Heart left ventricle (tissue), 16 donors: ENCODE measurements around the gene MOAP1. TPM values are rescaled to one million over a fixed set of nuclear protein-coding genes. Genes with fewer than 3 reads are reported as not detected.

Experiments used
- ATAC-seq, 4 donors: fragments of 200-7000 bp; cut with Tn5 transposase; one replicate each; pipeline ENCODE4 v1.9.1; 2020 to 2022; ENCODE audit warnings: moderate library complexity in 4 of 4, mild to moderate bottlenecking in 3 of 4, moderate number of reproducible peaks in 1 of 4
- DNase-seq, 5 donors: peaks; one replicate each; pipeline ENCODE4 v3.0.0-alpha.2; 2020
- H3K27ac ChIP-seq, 12 donors: fragments of 200-600 bp; sonication (generic) in 4 of 12; one replicate each; pipeline versions ENCODE4 v1.5.0 to v1.8.0; 2016 to 2022; ENCODE audit warnings: mild to moderate bottlenecking in 2 of 12
- H3K27me3 ChIP-seq, 9 donors: fragments of 200-600 bp; sonication (generic) in 2 of 9; one replicate each; pipeline versions ENCODE4 v1.5.1 to v1.8.0; 2016 to 2022; ENCODE audit warnings: mild to moderate bottlenecking in 3 of 9
- H3K36me3 ChIP-seq, 9 donors: fragments of 200-600 bp; sonication (generic) in 2 of 9; one replicate each; pipeline versions ENCODE4 v1.5.0 to v1.8.0; 2018 to 2022; ENCODE audit warnings: mild to moderate bottlenecking in 2 of 9
- H3K4me1 ChIP-seq, 12 donors: fragments of 200-600 bp; sonication (generic) in 4 of 12; one replicate each; pipeline versions ENCODE4 v1.5.0 to v1.8.0; 2016 to 2022; ENCODE audit warnings: mild to moderate bottlenecking in 3 of 12
- H3K4me3 ChIP-seq, 12 donors: fragments of 200-600 bp; sonication (generic) in 4 of 12; one replicate each; pipeline versions ENCODE4 v1.5.0 to v1.8.0; 2017 to 2022; ENCODE audit warnings: mild to moderate bottlenecking in 9 of 12, moderate library complexity in 4 of 12
- H3K9me3 ChIP-seq, 12 donors: fragments of 200-600 bp; sonication (generic) in 4 of 12; one replicate each; pipeline versions ENCODE4 v1.5.0 to v1.8.0; 2016 to 2022; ENCODE audit warnings: mild to moderate bottlenecking in 1 of 12
- CTCF ChIP-seq, 12 donors: fragments of 200-600 bp; sonication (generic) in 4 of 12; IDR thresholded peaks; one replicate each; pipeline versions ENCODE4 v1.5.0 to v1.8.0; 2018 to 2022; ENCODE audit warnings: antibody characterized with exemption in 12 of 12, mild to moderate bottlenecking in 5 of 12
- POLR2A ChIP-seq, 2 donors: fragments of 450-650 bp; IDR thresholded peaks; one replicate each; pipeline ENCODE4 v1.6.1; 2017; ENCODE audit warnings: antibody characterized with exemption in 2 of 2, mild to moderate bottlenecking in 2 of 2, moderate library complexity in 2 of 2
- WGBS, 4 donors: extraction: QIAGEN DNeasy Blood & Tissue Kit in 2 of 4; methylation state at CpG; one replicate each; pipeline versions ENCODE4 v1.1.5 to v1.1.7; 2013 to 2018; 5-methylcytosine and 5-hydroxymethylcytosine counted together
- intact Hi-C, 10 donors: fragments of 100-400 bp; cut with DNase I; formaldehyde crosslinking; loops; one replicate each; pipeline versions ENCODE4 v1.11.1 to v1.14.2; 2022
- polyA plus RNA-seq, 2 donors: library from polyadenylated mRNA; stranded (reverse); fragments of 200-250 nt; gene quantifications; one replicate each; pipeline ENCODE4 v1.2.3, GENCODE V29; 2013
- total RNA-seq, 9 donors: library from RNA; depleted of rRNA in 2 of 9; stranded (reverse); fragments of >200 nt in 2 of 9; fragmentation: NEBNext Ultra II Directional in 3 of 9; extraction: Animal tissue kit (Norgen Biotek cat#: 25700) in 3 of 9; gene quantifications; one replicate each; pipeline versions ENCODE4 v1.1.0 to v1.2.4, GENCODE V29; 2016 to 2023
- donor health status: ischemic (EF 13 %, LVEDD 7.1; RV severe dilation, severe dysfunction).
- donor health status: healthy with polysubstance abuse.
- donor health status: DM: no; HTN: yes; CAD: no.
- donor health status: DM: no; HTN: no; CAD: no.
- donor health status: ischemic (EF 25% LVEDD 6.9; RV normal size, moderate dysfunction).
- donor health status: ischemic (EF 25% LVEDD 5.7; RV mildly dilated, moderate dysfunction).
- donor health status: healthy.
- donor health status: DM: yes; HTN: yes; CAD: no.
- donor health status: ischemic (EF 35%, LVEDD 5.7; RV mildly dilated, moderate dysfunction).
- donor health status: nonischemic (EF 11% LVEDD 7.7; RV severe dilation, severe dysfunction).
- donor health status: DM: yes; HTN: yes; CAD: no.
- donor health status: PGD.
- donor health status: ischemic (EF 29% LVEDD 5.4; RV normal size, mild dysfunction).
- donor health status: nonischemic (EF 23%, LVEDD 6.1; RV moderate dilation, normal function).

MOAP1 gene
- total and polyA plus RNA-seq, 11 donors: 26.6 to 87.0 (median 54.9) TPM

- no peak for TF ChIP-seq CTCF (IDR thresholded peaks at IDR 0.05)
- no peak for TF ChIP-seq POLR2A (IDR thresholded peaks at IDR 0.05)
- Histone ChIP-seq H3K27ac (no peak overlapping the region), H3K4me3 (no peak overlapping the region), H3K4me1 (peaks cover 0 to 12% (median 2%) of the 10 kb centered on the region in 12 donors), H3K9me3 (no peaks in the 10 kb centered on the region), H3K27me3 (no peaks in the 10 kb centered on the region), H3K36me3 (peaks cover 0 to 15% (median 0%) of the 10 kb centered on the region in 9 donors)
- ATAC-seq (no peak), DNase-seq (no peak)
- 81 to 96% (median 92%) methylated on average over 5 of the region's 5 CpGs for WGBS, 4 donors
- intact Hi-C loops: loop anchor here in 4 of 10 donors (10.0 kb wide), 3 partner anchors 134 to 824 kb away; partner anchors contain the start of genes BTBD7 (in 1 of the 4) and OTUB2 (in 1 of the 4)
Measured at GRCh38 chr14:93200553-93200952, 15.9 kb upstream of the MOAP1 start.

- intact Hi-C loops: no loop called here
- peaks cover 0 to 9% (median 0%) of the 10 kb centered on the region in 12 donors for H3K4me1 ChIP-seq
- peaks cover 0 to 15% (median 0%) of the 10 kb centered on the region in 9 donors for H3K36me3 ChIP-seq
- H3K9me3 ChIP-seq: no peaks in the 10 kb centered on the region
- no peaks in the 10 kb centered on the region for H3K27me3 ChIP-seq
- H3K4me3 ChIP-seq: no peak overlapping the region
- TF ChIP-seq POLR2A (IDR thresholded peaks at IDR 0.05) (no peak), CTCF (IDR thresholded peaks at IDR 0.05) (no peak)
- 79 to 99% (median 90%) methylated on average over 4 of the region's 4 CpGs for WGBS, 4 donors
- no peak for DNase-seq
- no peak for ATAC-seq
- no peak overlapping the region for H3K27ac ChIP-seq
Measured at GRCh38 chr14:93199031-93199430, 14.3 kb upstream of the MOAP1 start.

- 78 to 92% (median 83%) methylated on average over 1 of the region's 1 CpG for WGBS, 4 donors
- peaks cover 0 to 9% (median 0%) of the 10 kb centered on the region in 12 donors for H3K4me1 ChIP-seq
- H3K36me3 ChIP-seq: peaks cover 0 to 22% (median 8%) of the 10 kb centered on the region in 9 donors
- no peak for DNase-seq
- H3K27me3 ChIP-seq: no peaks in the 10 kb centered on the region
- H3K4me3 ChIP-seq: no peak overlapping the region
- TF ChIP-seq CTCF (IDR thresholded peaks at IDR 0.05) (no peak), POLR2A (IDR thresholded peaks at IDR 0.05) (no peak)
- H3K27ac ChIP-seq: peak overlapping the region in 8 of 12 donors; percentile 2 to 66 (median 32)
- peak; percentile 59 to 72 (median 70) for ATAC-seq
- intact Hi-C loops: no loop called here
- no peaks in the 10 kb centered on the region for H3K9me3 ChIP-seq
Measured at GRCh38 chr14:93195316-93195999, 10.8 kb upstream of the MOAP1 start.

- TF ChIP-seq POLR2A (IDR thresholded peaks at IDR 0.05): no peak
- H3K9me3 ChIP-seq: no peaks in the 10 kb centered on the region
- peaks cover 0 to 57% (median 39%) of the 10 kb centered on the region in 9 donors for H3K36me3 ChIP-seq
- intact Hi-C loops: no loop called here
- DNase-seq (no peak), ATAC-seq (no peak)
- no peaks in the 10 kb centered on the region for H3K27me3 ChIP-seq
- no peak overlapping the region for H3K4me3 ChIP-seq
- H3K27ac ChIP-seq: peak overlapping the region in 2 of 12 donors; percentile 66 to 93
- 96 to 97% (median 97%) methylated on average over 3 of the region's 3 CpGs for WGBS, 4 donors
- peaks cover 0 to 37% (median 23%) of the 10 kb centered on the region in 12 donors for H3K4me1 ChIP-seq
Measured at GRCh38 chr14:93186956-93187355, 2.3 kb upstream of the MOAP1 start.
